GM12864 (cell line): ENCODE measurements around the gene PTS.

Experiments used
- DNase-seq: peaks from one replicate; pipeline ENCODE4 v3.0.0-alpha.2; 2011; ENCODE audit warnings: low read depth
- H3K4me3 ChIP-seq: 2 replicates; pipeline ENCODE4 v1.5.1; 2011; ENCODE audit warnings: mild to moderate bottlenecking, low read depth, low read length, control low read depth
- TF ChIP-seq, protein P1 (sequence below): IDR thresholded peaks from 2 replicates; pipeline ENCODE4 v1.5.1; 2011; ENCODE audit warnings: low read depth, mild to moderate bottlenecking, moderate library complexity, low read length, control low read depth, inconsistent platforms; ENCODE audit errors: missing control alignments

The PTS gene

GRCh38 chr11:112278803-112279202 is 52.6 kb downstream of the PTS start:
- H3K4me3 ChIP-seq: no peak overlapping the region
- no peak for DNase-seq
- TF ChIP-seq, protein P1, sequence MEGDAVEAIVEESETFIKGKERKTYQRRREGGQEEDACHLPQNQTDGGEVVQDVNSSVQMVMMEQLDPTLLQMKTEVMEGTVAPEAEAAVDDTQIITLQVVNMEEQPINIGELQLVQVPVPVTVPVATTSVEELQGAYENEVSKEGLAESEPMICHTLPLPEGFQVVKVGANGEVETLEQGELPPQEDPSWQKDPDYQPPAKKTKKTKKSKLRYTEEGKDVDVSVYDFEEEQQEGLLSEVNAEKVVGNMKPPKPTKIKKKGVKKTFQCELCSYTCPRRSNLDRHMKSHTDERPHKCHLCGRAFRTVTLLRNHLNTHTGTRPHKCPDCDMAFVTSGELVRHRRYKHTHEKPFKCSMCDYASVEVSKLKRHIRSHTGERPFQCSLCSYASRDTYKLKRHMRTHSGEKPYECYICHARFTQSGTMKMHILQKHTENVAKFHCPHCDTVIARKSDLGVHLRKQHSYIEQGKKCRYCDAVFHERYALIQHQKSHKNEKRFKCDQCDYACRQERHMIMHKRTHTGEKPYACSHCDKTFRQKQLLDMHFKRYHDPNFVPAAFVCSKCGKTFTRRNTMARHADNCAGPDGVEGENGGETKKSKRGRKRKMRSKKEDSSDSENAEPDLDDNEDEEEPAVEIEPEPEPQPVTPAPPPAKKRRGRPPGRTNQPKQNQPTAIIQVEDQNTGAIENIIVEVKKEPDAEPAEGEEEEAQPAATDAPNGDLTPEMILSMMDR: no peak

DNA sequence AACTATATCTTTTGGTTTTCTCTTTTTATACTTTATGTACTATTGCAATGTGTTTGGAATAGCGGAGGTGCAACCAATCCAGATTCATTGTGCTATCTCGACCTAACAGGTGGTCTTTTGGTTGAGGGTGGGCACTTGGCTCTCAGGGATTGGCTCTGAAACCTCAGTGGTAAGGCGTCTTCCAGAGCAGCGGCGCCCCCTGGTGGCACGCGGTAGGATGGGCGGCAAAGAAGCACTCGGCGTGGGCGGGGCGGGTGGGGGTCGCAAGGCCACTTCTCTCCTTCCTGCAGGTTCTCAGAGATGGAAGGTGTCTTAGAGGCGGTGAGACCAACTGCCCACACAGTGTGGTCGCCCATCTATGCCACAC is 53.7 kb downstream of the PTS start:
- H3K4me3 ChIP-seq: peak overlapping the region; percentile 53
- TF ChIP-seq, protein P1: peak; percentile 80
- DNase-seq: no peak

DNA sequence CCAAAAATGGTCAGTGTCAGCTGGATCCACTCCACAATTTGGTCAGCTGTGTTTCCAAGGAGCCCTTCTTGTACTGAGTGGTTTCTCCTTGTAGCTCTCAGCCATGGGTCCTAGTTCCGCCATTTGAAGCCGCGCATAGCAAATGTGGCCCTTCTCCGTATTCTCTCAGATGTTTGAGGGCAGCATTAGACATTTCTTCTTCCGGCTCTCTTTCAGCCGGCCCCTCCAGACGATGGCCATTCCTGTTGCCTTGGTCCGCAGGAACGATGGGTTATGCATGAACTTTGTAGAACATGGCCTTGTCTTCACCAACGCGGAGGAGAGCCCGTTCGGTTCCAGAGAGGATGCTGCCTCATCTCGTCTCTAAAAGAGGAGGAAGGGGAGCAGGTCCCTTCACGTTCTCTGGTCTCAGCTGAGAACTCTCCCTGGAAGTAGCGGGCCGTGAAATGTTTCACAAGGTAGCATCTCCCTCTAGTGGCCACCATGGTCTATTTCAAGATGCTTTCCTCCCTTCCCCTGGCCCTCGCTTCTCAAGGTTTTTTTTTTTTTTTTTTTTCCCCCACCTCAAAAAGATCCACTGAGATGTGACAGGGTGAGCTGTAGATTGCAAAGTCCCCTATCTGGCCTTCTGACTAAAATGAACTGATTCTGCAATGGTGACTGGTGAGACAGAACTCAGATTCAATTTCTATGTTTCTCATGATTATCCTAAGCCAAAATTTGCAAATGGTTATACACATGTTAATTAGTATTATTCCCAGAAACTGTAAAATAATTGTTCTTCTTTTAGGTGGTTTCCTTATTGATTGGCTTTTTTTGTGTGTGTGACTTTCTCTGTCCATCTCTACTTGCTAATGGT is 54.3 kb downstream of the PTS start:
- peak overlapping the region; percentile 53 for H3K4me3 ChIP-seq
- peak; percentile 59 for DNase-seq
- TF ChIP-seq, protein P1: peak; percentile 81

- DNase-seq: no peak
- TF ChIP-seq, protein P1: no peak
- H3K4me3 ChIP-seq: no peak overlapping the region
Measured at GRCh38 chr11:112281726-112282125, 55.5 kb downstream of the PTS start.
